Activated T-cell treated with anti-CD3 and anti-CD28 coated beads for 24 hours (primary cell): Measurements from ENCODE around the gene CDH24.

ENCODE experiments used
- DNase-seq: peaks from one replicate; pipeline ENCODE4 v3.0.0-alpha.2; 2020; ENCODE audit warnings: low read depth

CDH24 gene, protein sequence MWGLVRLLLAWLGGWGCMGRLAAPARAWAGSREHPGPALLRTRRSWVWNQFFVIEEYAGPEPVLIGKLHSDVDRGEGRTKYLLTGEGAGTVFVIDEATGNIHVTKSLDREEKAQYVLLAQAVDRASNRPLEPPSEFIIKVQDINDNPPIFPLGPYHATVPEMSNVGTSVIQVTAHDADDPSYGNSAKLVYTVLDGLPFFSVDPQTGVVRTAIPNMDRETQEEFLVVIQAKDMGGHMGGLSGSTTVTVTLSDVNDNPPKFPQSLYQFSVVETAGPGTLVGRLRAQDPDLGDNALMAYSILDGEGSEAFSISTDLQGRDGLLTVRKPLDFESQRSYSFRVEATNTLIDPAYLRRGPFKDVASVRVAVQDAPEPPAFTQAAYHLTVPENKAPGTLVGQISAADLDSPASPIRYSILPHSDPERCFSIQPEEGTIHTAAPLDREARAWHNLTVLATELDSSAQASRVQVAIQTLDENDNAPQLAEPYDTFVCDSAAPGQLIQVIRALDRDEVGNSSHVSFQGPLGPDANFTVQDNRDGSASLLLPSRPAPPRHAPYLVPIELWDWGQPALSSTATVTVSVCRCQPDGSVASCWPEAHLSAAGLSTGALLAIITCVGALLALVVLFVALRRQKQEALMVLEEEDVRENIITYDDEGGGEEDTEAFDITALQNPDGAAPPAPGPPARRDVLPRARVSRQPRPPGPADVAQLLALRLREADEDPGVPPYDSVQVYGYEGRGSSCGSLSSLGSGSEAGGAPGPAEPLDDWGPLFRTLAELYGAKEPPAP

DNA sequence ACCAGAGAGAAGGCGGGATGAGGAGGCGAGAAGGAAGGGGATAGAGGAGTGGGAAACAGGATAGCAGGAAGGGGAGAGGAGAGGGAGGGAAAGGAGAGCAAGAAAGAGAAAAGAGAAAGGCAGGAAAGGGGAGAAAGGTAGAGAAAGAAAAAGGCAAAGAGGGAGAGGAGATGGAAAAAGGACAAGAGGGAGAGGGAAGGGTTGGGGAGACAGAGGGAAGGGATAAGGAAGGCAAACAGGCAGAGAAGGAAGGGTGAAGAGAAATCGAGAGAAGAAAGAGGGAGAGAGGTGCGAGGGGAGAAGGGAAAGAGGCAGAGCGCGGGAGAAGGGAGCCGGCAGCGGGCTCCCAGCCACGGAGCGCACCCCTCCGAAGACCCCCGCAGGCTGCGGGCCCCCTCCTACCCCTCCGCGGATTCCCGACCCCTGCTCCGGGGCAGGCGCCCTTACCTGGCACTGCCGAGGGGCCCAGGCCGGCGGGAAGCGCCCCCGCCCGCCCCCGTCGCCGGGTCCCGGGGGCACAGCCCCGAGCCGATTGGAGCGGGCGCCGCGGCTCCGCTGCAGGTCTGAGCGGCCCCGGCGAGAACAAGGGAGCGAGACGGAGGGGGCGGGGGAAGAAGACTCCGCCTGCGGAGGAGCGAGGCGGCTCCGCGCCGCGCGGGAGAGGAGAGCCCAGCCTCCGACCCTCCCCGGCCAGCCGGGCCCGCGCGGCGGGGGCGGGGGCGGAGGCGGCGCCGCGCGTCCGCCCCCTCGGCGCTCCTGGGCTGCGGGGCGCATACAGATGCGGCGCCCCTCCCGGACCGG, at the start of gene CDH24:
CDH24 (minus strand) TSS at position 565 of the 801 bp plus-strand sequence. CDS start 1,787 bp downstream, outside the sequence.
- peak; percentile 53 for DNase-seq

DNA sequence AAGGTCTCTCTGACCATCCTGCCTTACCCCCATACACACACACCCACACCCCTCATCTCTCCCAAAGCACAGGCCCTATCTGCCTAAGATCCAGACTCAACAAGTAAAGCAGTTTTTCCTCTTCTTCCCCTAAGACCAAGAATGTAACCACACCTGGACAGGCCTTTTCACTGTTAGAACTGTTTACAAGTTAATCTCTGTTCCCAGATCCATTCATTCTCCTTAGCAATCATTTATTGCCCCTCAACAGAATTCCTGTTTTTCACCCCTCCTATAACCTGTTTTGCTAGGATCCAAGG, 49.4 kb upstream of the CDH24 start:
- DNase-seq, result no peak

DNA sequence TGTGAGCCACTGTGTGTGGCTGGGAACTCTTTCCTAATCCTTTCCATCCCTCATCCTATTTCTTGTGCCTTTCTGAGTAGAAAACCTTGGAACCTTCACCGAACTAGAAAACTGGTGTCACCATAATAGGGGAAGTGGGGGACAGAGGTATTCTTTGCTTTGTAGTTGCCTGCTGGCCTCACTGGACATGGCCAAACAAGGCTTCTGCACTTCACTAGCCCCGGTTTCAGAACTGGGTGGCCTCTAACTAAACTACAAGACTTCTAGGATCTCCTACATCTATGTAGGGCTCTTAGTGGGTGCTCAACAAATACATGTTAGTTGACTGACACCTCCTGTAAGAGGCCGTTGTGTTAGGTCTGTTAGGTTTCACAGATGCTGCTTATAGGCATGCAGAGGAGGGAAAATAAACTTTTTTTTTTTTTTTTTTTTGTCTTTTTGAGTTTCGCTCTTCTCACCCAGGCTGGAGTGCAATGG, 48.1 kb upstream of the CDH24 start:
- no peak for DNase-seq

DNA sequence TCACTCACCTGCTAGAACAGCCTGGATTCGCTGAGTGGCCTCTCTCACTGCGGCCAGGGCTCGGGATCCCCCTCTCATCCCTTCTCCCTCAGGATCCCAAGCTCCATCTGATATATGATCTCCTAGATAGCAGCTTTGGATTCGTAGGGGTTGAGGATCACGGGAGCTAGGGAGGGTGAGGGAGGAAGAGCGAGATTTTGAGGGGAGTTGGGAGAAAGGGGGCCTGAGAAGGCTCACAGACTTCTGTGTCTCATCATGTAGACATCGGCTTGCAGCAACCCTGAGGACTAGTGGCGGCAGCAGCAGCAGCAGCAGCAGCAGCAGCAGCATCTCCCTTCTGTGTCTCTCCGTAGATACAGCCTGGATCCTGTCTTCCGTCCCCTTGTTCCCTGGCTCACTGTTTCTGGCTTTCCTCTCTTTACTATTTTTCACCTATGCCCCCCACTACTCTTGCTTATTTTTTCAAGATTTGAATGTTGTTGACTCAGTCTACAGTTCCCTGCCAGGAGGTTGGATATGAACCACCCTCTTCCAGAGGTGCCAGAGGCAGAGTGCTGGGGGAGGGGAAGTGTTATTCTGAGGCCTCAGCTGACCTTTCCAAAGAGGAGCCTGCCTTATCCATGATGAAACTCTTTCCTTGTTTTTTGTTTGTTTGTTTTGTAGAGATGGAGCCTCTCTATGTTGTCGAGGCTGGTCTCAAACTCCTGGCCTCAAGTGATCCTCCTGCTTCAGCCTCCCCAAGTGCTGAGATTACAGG, 47.4 kb upstream of the CDH24 start, which contains the start of gene CIROP:
CIROP (minus strand) TSS at position 399 of the 757 bp plus-strand sequence; CDS start at position 330, 69 bp downstream.
- no peak for DNase-seq

DNA sequence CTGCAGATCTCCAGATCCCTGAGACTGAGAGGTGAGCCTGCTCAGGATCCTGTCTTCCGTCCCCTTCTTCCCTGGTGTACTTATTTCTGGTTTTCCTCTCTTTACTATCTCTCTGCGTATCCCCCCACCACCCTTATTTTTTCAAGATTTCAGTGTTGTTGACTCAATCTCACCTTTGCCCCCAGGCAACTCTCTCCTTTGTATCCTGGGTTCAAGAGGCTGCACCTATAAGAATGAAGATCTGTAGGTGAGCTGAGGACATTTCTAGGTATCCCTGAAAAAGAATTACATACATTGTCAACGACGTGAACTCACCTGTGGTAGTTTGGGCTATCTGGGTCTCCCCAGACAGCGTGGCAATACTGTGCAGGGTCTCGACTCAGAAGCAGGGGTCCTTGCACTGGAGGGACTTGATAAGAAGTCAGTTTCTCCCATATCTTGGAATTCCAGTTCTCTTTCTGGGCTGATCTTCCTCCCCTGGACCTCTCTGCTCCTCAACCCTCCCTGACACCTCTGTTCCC, 46.8 kb upstream of the CDH24 start:
- DNase-seq, result no peak

DNA sequence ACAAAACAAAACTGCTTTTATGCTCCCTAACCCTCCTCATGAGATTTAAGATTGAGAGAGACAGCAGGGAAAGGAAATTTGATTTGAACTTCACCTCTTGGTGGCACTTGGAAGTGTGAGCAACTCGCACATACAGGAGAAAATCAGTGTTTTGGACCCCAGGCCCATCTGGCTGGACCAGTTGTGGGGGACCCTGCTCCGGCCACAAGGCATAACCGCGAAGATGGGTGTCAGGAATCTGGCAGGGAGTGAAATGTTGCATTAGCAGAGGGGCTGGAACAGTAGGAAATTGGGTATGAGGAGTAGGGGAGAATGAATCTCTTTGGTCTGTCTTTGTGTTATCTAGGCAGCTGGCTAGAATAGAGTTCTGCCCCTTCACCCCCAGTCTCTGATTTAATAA, 46.3 kb upstream of the CDH24 start:
- DNase-seq, result no peak

DNA sequence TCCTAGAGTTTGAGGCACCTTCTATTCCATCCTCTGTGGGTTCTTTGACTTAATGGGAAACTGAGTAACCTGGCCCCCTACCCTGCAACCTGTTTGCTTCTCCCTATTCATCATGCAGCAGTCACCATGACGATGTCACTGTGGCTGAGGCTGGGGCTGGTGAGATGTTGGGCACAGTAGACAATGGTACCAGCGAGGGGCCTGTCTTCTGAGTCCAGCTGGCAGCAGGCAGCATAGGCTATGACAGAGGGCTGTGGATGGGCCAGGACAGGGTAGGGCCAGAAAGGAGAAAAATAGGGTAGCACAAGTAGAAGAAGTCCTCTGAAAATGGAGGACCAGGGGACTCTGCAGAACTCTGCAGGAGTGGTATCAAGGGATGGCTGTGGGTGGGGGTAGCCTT, 45.5 kb upstream of the CDH24 start:
- DNase-seq, result no peak

DNA sequence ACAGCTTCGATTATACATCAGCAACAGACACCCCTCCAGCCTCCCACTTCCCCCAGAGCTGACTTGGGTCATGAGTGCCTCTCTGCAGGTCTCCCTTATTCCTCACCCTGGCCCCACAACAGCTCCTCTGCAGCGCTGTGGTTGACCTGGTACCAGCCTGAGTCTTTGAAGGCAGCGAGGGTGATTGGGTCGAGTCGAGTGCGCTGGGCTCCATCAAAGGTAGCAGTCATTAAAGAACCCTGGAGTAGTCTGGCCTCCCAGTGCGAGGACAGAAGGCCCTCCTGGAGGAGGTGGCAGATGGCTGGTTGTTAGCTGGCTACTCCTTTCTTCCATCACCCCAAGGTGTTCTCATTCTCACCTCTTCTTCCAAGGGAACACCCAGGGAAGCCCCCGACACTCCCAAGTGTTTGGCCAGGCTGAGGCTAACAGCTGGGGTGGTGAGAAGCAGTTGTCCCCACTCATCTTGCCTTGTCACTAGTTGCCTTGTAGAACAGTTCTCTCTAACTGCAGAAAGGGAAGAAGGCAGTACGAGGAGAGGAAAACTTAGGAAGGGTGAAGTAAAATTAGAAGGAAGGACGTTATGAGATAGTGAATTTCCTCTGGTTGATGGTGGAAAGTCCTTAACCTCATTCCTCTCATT, 44.8 kb upstream of the CDH24 start:
- DNase-seq, result no peak

DNA sequence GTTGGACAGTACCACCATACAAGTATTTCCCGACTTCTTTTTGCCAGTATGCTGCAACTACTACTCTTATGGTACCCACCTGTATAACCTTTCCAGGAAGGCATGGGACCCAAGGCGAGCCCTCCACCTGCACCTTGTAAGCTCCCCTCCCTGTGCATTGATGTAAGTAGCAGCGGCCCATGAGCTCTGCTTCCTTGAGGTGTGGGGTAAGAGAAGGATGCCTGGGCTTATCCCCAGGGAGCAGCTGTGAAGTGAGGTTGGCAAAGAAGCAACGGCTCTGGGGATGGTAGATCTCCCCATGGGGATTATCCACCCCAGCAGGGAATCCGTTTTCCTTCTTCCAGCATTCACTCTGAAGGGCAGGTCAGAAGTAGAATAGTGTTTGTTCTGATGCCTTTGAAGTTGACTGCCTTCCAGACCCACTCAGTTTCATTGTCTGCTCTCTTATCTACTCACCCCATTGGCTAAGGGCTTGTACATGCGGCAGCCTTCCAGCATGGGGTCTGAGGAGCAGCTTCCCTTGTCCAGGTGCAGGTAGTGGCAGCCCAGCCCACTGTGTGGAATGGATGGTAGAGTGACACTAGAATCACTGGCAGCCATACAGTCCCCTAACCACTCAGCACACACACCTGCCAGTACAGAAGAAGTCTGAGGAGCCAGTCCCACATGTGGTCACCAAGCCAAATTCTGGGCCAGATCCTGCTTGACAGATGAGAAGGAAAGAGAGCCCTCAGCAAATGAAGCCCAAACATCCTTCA, 44.1 kb upstream of the CDH24 start:
- no peak for DNase-seq

DNA sequence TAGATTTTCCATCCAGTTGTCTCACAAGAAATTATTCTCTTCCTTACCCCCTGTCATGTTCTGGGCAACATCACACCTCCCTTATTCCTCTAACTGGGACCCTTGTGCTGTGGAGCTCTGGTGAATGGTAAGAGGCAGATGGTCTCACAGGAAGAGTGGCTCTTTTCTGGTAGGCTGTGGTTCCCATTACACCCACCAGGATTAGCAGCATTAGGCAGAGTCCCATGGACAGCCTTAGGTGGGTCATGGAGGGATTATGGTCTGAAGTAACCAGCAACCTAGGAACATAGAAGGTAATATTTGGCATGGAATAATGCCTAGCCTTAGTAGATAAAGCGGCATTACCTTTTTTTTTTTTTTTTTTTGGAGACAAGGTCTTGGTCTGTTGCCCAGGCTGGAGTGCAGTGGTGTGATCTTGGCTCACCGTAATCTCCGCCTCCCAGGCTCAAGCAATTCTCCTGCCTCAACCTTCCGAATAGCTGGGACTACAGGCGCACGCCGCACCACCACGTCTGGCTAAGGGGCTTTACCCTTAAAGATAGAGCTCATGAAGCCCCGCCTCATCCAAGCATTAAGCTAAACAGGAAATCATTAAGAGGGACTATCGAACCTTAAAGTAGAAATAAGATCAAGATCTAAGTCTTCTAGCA, 42.0 kb upstream of the CDH24 start:
- DNase-seq, result no peak

DNA sequence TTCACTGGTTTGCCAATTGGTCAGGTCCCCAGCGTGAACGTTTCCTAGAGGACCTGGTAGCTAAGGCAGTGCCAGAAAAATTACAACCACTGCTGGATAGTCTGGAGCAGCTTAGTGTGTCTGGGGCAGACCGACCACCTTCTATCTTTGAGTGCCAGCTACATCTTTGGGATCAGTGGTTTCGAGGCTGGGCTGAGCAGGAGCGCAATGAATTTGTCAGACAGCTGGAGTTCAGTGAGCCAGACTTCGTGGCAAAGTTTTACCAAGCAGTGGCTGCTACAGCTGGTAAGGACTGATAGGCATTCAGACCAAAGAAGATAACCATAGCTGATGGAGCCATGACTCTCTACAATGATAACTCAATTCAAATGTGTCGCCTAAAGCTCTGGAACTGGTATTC, 40.5 kb upstream of the CDH24 start:
- no peak for DNase-seq

DNA sequence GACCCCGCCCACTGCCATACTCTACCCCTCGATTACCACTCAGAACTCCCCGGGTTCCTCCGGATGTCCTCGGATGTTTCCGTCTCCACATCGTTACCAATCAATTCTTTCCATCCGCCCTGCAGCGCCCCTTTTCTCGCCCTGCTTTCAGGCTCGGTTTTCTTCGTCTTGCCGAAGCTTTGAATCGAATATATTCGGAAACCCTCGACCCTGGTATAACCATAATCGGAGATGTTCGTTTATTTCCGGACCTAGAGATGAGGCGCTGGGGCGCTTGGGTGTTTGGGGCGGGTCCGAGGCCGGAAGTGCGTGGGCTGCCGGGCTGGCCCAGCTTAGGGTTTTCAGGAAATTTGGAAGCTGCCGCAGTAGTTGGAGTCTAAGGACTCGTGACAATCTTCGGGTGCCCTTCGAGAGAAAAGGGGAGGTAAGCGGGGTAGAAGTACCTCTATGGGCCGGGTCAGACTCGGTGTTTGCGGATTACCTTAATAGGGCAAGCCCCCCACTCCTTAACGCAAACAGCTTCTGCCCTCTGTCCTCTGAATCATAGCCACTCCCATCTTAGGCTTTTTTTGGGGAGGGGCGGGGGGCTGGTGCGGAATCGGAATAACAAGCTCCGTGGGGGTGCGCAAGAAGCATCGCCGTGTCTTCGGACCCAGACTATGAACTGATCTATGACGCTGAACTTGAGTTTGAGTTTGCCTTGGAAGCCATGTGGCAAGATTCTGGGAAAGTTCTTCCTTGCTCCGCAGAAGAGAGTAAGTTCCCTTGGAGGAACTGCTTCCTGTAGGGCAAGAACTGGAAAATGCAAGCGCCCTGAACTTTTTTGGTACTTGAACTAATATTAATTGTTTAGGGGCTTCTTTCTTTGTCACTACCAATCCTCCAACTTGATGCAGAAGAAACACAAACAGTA, 38.1 kb upstream of the CDH24 start, which contains the start of gene C14orf119:
C14orf119 (plus strand) TSS at position 310 of the 913 bp plus-strand sequence. CDS start 2,154 bp downstream, outside the sequence.
- DNase-seq, result peak; percentile 99

DNA sequence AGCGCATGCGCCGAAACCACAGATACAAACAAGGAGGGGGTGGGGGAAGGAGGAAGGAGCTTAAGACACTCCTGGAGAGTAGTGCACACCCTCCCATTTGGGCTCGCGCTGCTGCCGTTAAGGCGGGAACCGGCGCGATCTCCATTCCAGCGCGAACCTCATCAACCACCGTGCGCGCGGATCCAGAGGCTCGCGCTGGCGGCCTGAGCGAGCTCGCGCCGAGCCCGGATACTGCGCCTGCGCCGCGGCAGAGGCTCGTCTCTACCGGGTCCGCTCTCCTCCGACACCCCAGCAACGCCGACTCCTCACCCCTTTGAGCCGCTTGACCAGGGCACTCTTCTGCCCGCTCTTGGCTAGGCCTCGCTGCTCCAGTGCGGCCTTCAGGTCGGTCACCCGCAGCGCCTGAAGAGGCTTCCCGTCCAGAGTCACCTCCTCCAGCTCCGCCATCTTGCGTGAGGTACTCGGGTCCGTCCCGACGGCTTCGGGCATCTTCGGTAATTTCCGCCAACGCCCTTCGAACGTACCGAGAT, 37.4 kb upstream of the CDH24 start, which contains the start of gene ACIN1:
ACIN1 (minus strand) TSS at position 471 of the 530 bp plus-strand sequence; CDS start at position 447, 24 bp downstream.
- peak; percentile 63 for DNase-seq

DNA sequence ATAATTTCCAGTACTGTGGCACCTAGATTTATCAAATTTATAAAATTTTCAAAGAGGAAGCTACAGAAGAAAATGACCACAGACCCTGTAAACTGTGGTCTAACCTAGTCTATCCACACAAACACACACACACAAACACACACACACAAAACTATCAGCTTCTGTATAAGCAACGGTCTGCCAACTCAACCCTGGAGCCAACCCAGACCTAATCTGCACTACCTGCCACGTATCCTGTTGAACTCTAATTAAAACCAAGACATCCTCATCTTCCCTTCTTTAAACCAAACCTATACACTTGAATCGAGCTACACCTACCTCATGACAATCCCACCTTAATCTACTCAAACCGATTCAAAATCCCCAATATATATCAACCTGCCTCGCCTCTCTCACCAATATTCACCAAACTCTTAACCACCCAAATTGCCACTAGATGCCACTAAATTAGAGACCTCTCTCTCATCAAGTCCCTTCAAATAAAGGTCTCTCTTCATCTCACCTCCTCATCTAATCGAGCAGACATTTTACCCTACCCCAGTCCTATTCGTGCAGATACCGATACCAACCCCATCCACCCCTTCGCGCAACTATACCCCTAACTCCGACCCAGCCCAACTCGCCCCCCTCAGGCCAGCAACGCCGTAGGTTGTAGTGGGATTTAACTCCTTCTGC, 36.8 kb upstream of the CDH24 start:
- no peak for DNase-seq

DNA sequence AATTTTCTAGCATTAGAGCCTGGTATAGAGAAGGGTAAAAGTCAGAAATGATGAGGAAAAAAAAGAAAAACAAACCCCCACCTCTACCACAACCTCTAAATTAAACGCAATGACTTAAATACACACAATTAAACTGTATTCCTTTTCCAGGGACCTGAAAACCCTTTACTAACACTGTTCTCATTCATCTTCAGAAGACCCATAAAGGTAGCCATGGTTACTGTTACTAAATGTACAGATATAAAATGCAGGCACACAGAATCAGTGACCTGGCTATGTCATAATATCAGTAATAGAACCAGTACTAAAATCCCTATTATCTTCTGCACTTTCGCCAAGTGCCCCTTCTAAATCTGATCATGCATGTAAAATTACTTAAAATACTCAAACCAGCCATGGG, 36.2 kb upstream of the CDH24 start:
- DNase-seq, result no peak

DNA sequence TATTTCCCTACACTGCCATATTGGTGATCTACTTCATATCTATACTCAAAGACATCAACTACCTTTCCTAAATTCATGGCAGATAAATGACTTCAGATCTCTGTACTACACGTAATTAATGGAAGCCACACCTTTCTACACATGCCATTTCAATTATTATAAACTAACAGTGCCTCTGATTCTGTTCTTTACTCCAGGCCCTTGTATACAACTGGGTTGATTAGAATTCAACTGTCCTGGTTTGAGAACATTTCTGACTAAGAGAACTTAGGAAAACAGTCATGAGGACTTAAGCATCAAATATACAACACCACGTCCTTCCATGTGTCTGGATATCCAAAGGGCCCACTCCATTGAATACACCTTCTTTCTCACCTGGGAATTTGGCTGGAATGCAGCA, 35.8 kb upstream of the CDH24 start:
- DNase-seq, result no peak
